HEK293 (cell line): ENCODE data around the gene PPP1R14B.

Experiments used
- GLI4 ChIP-seq: fragments of 450-650 bp; formaldehyde crosslinking; IDR thresholded peaks from 2 replicates; pipeline ENCODE4 v1.5.1; 2016; ENCODE audit warnings: missing biosample characterization, missing genetic modification characterization
- GLIS1 ChIP-seq: fragments of 450-650 bp; formaldehyde crosslinking; IDR thresholded peaks from 2 replicates; pipeline ENCODE4 v1.5.1; 2016; ENCODE audit warnings: missing biosample characterization, missing genetic modification characterization
- KLF7 ChIP-seq: fragments of 450-650 bp; formaldehyde crosslinking; IDR thresholded peaks from 2 replicates; pipeline ENCODE4 v1.5.1; 2016; ENCODE audit warnings: missing biosample characterization, missing genetic modification characterization, borderline replicate concordance
- MEIS1 ChIP-seq: sonication (generic); formaldehyde crosslinking; IDR thresholded peaks from 2 replicates; pipeline ENCODE4 v1.8.1; 2022; ENCODE audit warnings: missing genetic modification reagents, mild to moderate bottlenecking, borderline replicate concordance
- MZF1 ChIP-seq: fragments of 450-650 bp; formaldehyde crosslinking; IDR thresholded peaks from 2 replicates; pipeline ENCODE4 v1.5.1; 2017; ENCODE audit warnings: missing biosample characterization, missing genetic modification characterization, borderline replicate concordance
- OSR2 ChIP-seq: fragments of 450-650 bp; formaldehyde crosslinking; IDR thresholded peaks from 2 replicates; pipeline ENCODE4 v1.5.1; 2016; ENCODE audit warnings: missing biosample characterization, missing genetic modification characterization
- REPIN1 ChIP-seq: fragments of 450-650 bp; formaldehyde crosslinking; IDR thresholded peaks from 2 replicates; pipeline ENCODE4 v1.5.1; 2017; ENCODE audit warnings: missing biosample characterization, missing genetic modification characterization, low read depth
- SALL2 ChIP-seq: fragments of 450-650 bp; formaldehyde crosslinking; IDR thresholded peaks from 2 replicates; pipeline ENCODE4 v1.5.0; 2017; ENCODE audit warnings: missing biosample characterization, mild to moderate bottlenecking, missing genetic modification characterization, borderline replicate concordance
- SCRT2 ChIP-seq: fragments of 450-650 bp; formaldehyde crosslinking; IDR thresholded peaks from 2 replicates; pipeline ENCODE4 v1.5.1; 2016; ENCODE audit warnings: missing biosample characterization, missing genetic modification characterization
- ZFP69B ChIP-seq: fragments of 450-650 bp; formaldehyde crosslinking; IDR thresholded peaks from 2 replicates; pipeline ENCODE4 v1.5.1; 2016; ENCODE audit warnings: missing biosample characterization, missing genetic modification characterization
- ZNF112 ChIP-seq: fragments of 450-650 bp; formaldehyde crosslinking; IDR thresholded peaks from 2 replicates; pipeline ENCODE4 v1.5.0; 2017; ENCODE audit warnings: missing biosample characterization, missing genetic modification characterization
- ZNF121 ChIP-seq: fragments of 450-650 bp; formaldehyde crosslinking; IDR thresholded peaks from 2 replicates; pipeline ENCODE4 v1.5.1; 2016; ENCODE audit warnings: missing biosample characterization, missing genetic modification characterization
- ZNF155 ChIP-seq: fragments of 450-650 bp; formaldehyde crosslinking; IDR thresholded peaks from 2 replicates; pipeline ENCODE4 v1.5.1; 2016; ENCODE audit warnings: missing biosample characterization, missing genetic modification characterization
- ZNF175 ChIP-seq: fragments of 450-650 bp; formaldehyde crosslinking; IDR thresholded peaks from 2 replicates; pipeline ENCODE4 v1.5.1; 2016; ENCODE audit warnings: missing biosample characterization, missing genetic modification characterization
- ZNF184 ChIP-seq: fragments of 450-650 bp; IDR thresholded peaks from 2 replicates; pipeline ENCODE4 v1.5.1; 2018; ENCODE audit warnings: missing biosample characterization, mild to moderate bottlenecking, missing genetic modification characterization
- ZNF248 ChIP-seq: fragments of 450-650 bp; formaldehyde crosslinking; IDR thresholded peaks from 2 replicates; pipeline ENCODE4 v1.5.1; 2017; ENCODE audit warnings: missing biosample characterization, missing genetic modification characterization
- ZNF302 ChIP-seq: fragments of 450-650 bp; formaldehyde crosslinking; IDR thresholded peaks from 2 replicates; pipeline ENCODE4 v1.5.1; 2016; ENCODE audit warnings: missing biosample characterization, missing genetic modification characterization, low read depth
- ZNF324 ChIP-seq: fragments of 450-650 bp; formaldehyde crosslinking; IDR thresholded peaks from 2 replicates; pipeline ENCODE4 v1.5.1; 2016; ENCODE audit warnings: missing biosample characterization, missing genetic modification characterization
- ZNF398 ChIP-seq: fragments of 450-650 bp; formaldehyde crosslinking; IDR thresholded peaks from 2 replicates; pipeline ENCODE4 v1.5.1; 2017; ENCODE audit warnings: missing biosample characterization, missing genetic modification characterization
- ZNF544 ChIP-seq: fragments of 450-650 bp; formaldehyde crosslinking; IDR thresholded peaks from 2 replicates; pipeline ENCODE4 v1.5.0; 2017; ENCODE audit warnings: missing biosample characterization, missing genetic modification characterization
- ZNF600 ChIP-seq: fragments of 450-650 bp; formaldehyde crosslinking; IDR thresholded peaks from 2 replicates; pipeline ENCODE4 v1.5.1; 2016; ENCODE audit warnings: missing biosample characterization, missing genetic modification characterization
- ZNF610 ChIP-seq: fragments of 450-650 bp; formaldehyde crosslinking; IDR thresholded peaks from 2 replicates; pipeline ENCODE4 v1.5.1; 2016; ENCODE audit warnings: missing biosample characterization, missing genetic modification characterization, borderline replicate concordance
- ZNF621 ChIP-seq: fragments of 450-650 bp; formaldehyde crosslinking; IDR thresholded peaks from 2 replicates; pipeline ENCODE4 v1.5.1; 2017; ENCODE audit warnings: missing biosample characterization, missing genetic modification characterization
- ZNF623 ChIP-seq: fragments of 450-650 bp; formaldehyde crosslinking; IDR thresholded peaks from 2 replicates; pipeline ENCODE4 v1.5.1; 2016; ENCODE audit warnings: missing biosample characterization, missing genetic modification characterization
- ZNF660 ChIP-seq: fragments of 450-650 bp; IDR thresholded peaks from 2 replicates; pipeline ENCODE4 v1.5.1; 2018; ENCODE audit warnings: missing biosample characterization, mild to moderate bottlenecking, missing genetic modification characterization
- ZNF768 ChIP-seq: fragments of 450-650 bp; formaldehyde crosslinking; IDR thresholded peaks from 2 replicates; pipeline ENCODE4 v1.5.1; 2018; ENCODE audit warnings: missing biosample characterization, mild to moderate bottlenecking, missing genetic modification characterization
- ZNF777 ChIP-seq: fragments of 450-650 bp; formaldehyde crosslinking; IDR thresholded peaks from 2 replicates; pipeline ENCODE4 v1.5.1; 2017; ENCODE audit warnings: missing biosample characterization, missing genetic modification characterization, borderline replicate concordance
- ZNF791 ChIP-seq: fragments of 450-650 bp; formaldehyde crosslinking; IDR thresholded peaks from 2 replicates; pipeline ENCODE4 v1.5.1; 2016; ENCODE audit warnings: missing biosample characterization, missing genetic modification characterization
- ZSCAN16 ChIP-seq: fragments of 450-650 bp; formaldehyde crosslinking; IDR thresholded peaks from 2 replicates; pipeline ENCODE4 v1.5.1; 2016; ENCODE audit warnings: missing biosample characterization, missing genetic modification characterization
- ZSCAN30 ChIP-seq: fragments of 450-650 bp; IDR thresholded peaks from 2 replicates; pipeline ENCODE4 v1.5.1; 2018; ENCODE audit warnings: missing biosample characterization, mild to moderate bottlenecking, missing genetic modification characterization, moderate library complexity
- TF ChIP-seq, protein P1 (sequence below): fragments of 450-650 bp; formaldehyde crosslinking; IDR thresholded peaks from 2 replicates; pipeline ENCODE4 v1.5.1; 2016; ENCODE audit warnings: missing biosample characterization, missing genetic modification characterization
- TF ChIP-seq, protein P2 (sequence below): fragments of 450-650 bp; formaldehyde crosslinking; IDR thresholded peaks from 2 replicates; pipeline ENCODE4 v1.5.1; 2016; ENCODE audit warnings: missing biosample characterization, missing genetic modification characterization, borderline replicate concordance
- TF ChIP-seq, protein P3 (sequence below): fragments of 450-650 bp; formaldehyde crosslinking; IDR thresholded peaks from 2 replicates; pipeline ENCODE4; 2016; ENCODE audit warnings: missing biosample characterization, missing genetic modification characterization
- TF ChIP-seq, protein P4 (sequence below): fragments of 450-650 bp; formaldehyde crosslinking; IDR thresholded peaks from 2 replicates; pipeline ENCODE4 v1.5.1; 2017; ENCODE audit warnings: missing biosample characterization, missing genetic modification characterization

The PPP1R14B gene

GRCh38 chr11:64269540-64270220 is 22.9 kb upstream of the PPP1R14B start (continued):
- TF ChIP-seq, protein P1, sequence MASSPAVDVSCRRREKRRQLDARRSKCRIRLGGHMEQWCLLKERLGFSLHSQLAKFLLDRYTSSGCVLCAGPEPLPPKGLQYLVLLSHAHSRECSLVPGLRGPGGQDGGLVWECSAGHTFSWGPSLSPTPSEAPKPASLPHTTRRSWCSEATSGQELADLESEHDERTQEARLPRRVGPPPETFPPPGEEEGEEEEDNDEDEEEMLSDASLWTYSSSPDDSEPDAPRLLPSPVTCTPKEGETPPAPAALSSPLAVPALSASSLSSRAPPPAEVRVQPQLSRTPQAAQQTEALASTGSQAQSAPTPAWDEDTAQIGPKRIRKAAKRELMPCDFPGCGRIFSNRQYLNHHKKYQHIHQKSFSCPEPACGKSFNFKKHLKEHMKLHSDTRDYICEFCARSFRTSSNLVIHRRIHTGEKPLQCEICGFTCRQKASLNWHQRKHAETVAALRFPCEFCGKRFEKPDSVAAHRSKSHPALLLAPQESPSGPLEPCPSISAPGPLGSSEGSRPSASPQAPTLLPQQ: no peak
- no peak for TF ChIP-seq ZNF623 (tag by site-specific recombination)
- no peak for TF ChIP-seq MEIS1 (CRISPR knock-in tag)
- no peak for TF ChIP-seq ZNF610
- 0 out of 2 replicates have a peak, but pooled peaks have one; percentile 27 for TF ChIP-seq ZNF324
- TF ChIP-seq, protein P2, sequence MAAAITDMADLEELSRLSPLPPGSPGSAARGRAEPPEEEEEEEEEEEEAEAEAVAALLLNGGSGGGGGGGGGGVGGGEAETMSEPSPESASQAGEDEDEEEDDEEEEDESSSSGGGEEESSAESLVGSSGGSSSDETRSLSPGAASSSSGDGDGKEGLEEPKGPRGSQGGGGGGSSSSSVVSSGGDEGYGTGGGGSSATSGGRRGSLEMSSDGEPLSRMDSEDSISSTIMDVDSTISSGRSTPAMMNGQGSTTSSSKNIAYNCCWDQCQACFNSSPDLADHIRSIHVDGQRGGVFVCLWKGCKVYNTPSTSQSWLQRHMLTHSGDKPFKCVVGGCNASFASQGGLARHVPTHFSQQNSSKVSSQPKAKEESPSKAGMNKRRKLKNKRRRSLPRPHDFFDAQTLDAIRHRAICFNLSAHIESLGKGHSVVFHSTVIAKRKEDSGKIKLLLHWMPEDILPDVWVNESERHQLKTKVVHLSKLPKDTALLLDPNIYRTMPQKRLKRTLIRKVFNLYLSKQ (tag by site-specific recombination): no peak
- peak; percentile 94 for TF ChIP-seq ZSCAN16 (tag by site-specific recombination)
- no peak for TF ChIP-seq ZNF155 (tag by site-specific recombination)
- TF ChIP-seq ZNF600 (tag by site-specific recombination): no peak
- no peak for TF ChIP-seq ZNF791
- no peak for TF ChIP-seq SCRT2 (tag by site-specific recombination)
- TF ChIP-seq GLI4 (tag by site-specific recombination): no peak
- TF ChIP-seq OSR2 (tag by site-specific recombination): peak; percentile 25; the same call in 1 of the 2 replicates
- TF ChIP-seq ZFP69B (tag by site-specific recombination): no peak
- TF ChIP-seq ZNF302: no peak
- peak; percentile 55 for TF ChIP-seq KLF7 (tag by site-specific recombination)
- TF ChIP-seq, protein P3, sequence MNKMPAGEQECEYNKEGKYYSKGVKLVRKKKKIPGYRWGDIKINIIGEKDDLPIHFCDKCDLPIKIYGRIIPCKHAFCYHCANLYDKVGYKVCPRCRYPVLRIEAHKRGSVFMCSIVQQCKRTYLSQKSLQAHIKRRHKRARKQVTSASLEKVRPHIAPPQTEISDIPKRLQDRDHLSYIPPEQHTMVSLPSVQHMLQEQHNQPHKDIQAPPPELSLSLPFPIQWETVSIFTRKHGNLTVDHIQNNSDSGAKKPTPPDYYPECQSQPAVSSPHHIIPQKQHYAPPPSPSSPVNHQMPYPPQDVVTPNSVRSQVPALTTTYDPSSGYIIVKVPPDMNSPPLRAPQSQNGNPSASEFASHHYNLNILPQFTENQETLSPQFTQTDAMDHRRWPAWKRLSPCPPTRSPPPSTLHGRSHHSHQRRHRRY (tag by site-specific recombination): no peak
- no peak for TF ChIP-seq ZNF112 (tag by site-specific recombination)
- TF ChIP-seq ZNF777: no peak
- TF ChIP-seq ZNF398 (tag by site-specific recombination): no peak
- TF ChIP-seq ZNF621 (tag by site-specific recombination): no peak
- peak; percentile 56 for TF ChIP-seq GLIS1 (tag by site-specific recombination)
- TF ChIP-seq, protein P4, sequence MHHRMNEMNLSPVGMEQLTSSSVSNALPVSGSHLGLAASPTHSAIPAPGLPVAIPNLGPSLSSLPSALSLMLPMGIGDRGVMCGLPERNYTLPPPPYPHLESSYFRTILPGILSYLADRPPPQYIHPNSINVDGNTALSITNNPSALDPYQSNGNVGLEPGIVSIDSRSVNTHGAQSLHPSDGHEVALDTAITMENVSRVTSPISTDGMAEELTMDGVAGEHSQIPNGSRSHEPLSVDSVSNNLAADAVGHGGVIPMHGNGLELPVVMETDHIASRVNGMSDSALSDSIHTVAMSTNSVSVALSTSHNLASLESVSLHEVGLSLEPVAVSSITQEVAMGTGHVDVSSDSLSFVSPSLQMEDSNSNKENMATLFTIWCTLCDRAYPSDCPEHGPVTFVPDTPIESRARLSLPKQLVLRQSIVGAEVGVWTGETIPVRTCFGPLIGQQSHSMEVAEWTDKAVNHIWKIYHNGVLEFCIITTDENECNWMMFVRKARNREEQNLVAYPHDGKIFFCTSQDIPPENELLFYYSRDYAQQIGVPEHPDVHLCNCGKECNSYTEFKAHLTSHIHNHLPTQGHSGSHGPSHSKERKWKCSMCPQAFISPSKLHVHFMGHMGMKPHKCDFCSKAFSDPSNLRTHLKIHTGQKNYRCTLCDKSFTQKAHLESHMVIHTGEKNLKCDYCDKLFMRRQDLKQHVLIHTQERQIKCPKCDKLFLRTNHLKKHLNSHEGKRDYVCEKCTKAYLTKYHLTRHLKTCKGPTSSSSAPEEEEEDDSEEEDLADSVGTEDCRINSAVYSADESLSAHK (tag by site-specific recombination): no peak
- no peak for TF ChIP-seq MZF1
- TF ChIP-seq ZNF175 (tag by site-specific recombination): no peak
- no peak for TF ChIP-seq ZNF184 (tag by site-specific recombination)
- TF ChIP-seq ZNF660 (tag by site-specific recombination): peak; percentile 52
- peak; percentile 68 for TF ChIP-seq ZNF121
- TF ChIP-seq ZNF768 (tag by site-specific recombination): no peak
- TF ChIP-seq ZNF248 (tag by site-specific recombination): no peak
- TF ChIP-seq REPIN1 (tag by site-specific recombination): no peak
- no peak for TF ChIP-seq SALL2 (tag by site-specific recombination)
- TF ChIP-seq ZNF544 (tag by site-specific recombination): no peak
- peak; percentile 73 for TF ChIP-seq ZSCAN30
